Type B pancreatic cell (in vitro differentiated cells): Measurements from ENCODE around the gene GMEB2. TPM values are rescaled to one million over a fixed set of nuclear protein-coding genes. Genes with fewer than 3 reads are reported as not detected.

Experiments used
- DNase-seq: peaks from one replicate; pipeline ENCODE4 v3.0.0; 2021; ENCODE audit warnings: mixed read lengths; ENCODE audit not compliant: unreplicated experiment; ENCODE audit errors: extremely low spot score
- H3K27ac Mint-ChIP-seq: 2 replicates; pipeline ENCODE4 v1.8.0; 2021; ENCODE audit warnings: mild to moderate bottlenecking, mixed read lengths
- H3K27me3 Mint-ChIP-seq: 2 replicates; pipeline ENCODE4 v1.8.0; 2021; ENCODE audit warnings: mixed read lengths
- H3K36me3 Mint-ChIP-seq: 2 replicates; pipeline ENCODE4 v1.8.0; 2021; ENCODE audit warnings: mixed read lengths
- H3K4me1 Mint-ChIP-seq: one replicate; pipeline ENCODE4 v1.8.0; 2021; ENCODE audit warnings: mixed read lengths; ENCODE audit not compliant: unreplicated experiment
- H3K4me3 Mint-ChIP-seq: 2 replicates; pipeline ENCODE4 v1.8.0; 2021; ENCODE audit warnings: mild to moderate bottlenecking, mixed read lengths
- H3K9me3 Mint-ChIP-seq: 2 replicates; pipeline ENCODE4 v1.8.0; 2021; ENCODE audit warnings: mixed read lengths
- total RNA-seq: library from RNA; stranded (reverse); gene quantifications from 2 replicates; pipeline ENCODE4 v1.2.1, GENCODE V29; 2021; ENCODE audit warnings: low replicate concordance
- TF ChIP-seq, protein P1 (sequence below): fragments of 200-600 bp; sonication (generic); conservative IDR thresholded peaks from 2 replicates; pipeline ENCODE4 v1.5.0; 2021; ENCODE audit warnings: antibody characterized with exemption, mild to moderate bottlenecking

Gene GMEB2
- total RNA-seq, 1 donor from 2014 or later, result 13.9 TPM

GRCh38 chr20:63541371-63541770 lies 85.5 kb downstream of the GMEB2 start:
- Mint-ChIP-seq H3K27me3 (peaks cover 3% of the 10 kb centered on the region), H3K27ac (no peak overlapping the region), H3K4me3 (no peak overlapping the region), H3K36me3 (no peaks in the 10 kb centered on the region), H3K9me3 (no peaks in the 10 kb centered on the region), H3K4me1 (peaks cover 5% of the 10 kb centered on the region)
- TF ChIP-seq, protein P1, sequence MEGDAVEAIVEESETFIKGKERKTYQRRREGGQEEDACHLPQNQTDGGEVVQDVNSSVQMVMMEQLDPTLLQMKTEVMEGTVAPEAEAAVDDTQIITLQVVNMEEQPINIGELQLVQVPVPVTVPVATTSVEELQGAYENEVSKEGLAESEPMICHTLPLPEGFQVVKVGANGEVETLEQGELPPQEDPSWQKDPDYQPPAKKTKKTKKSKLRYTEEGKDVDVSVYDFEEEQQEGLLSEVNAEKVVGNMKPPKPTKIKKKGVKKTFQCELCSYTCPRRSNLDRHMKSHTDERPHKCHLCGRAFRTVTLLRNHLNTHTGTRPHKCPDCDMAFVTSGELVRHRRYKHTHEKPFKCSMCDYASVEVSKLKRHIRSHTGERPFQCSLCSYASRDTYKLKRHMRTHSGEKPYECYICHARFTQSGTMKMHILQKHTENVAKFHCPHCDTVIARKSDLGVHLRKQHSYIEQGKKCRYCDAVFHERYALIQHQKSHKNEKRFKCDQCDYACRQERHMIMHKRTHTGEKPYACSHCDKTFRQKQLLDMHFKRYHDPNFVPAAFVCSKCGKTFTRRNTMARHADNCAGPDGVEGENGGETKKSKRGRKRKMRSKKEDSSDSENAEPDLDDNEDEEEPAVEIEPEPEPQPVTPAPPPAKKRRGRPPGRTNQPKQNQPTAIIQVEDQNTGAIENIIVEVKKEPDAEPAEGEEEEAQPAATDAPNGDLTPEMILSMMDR, result no peak
- DNase-seq, result no peak

- DNase-seq, result no peak
- TF ChIP-seq, protein P1, result no peak
- Mint-ChIP-seq H3K27ac (no peak overlapping the region), H3K36me3 (no peaks in the 10 kb centered on the region), H3K27me3 (peaks cover 3% of the 10 kb centered on the region), H3K4me1 (peaks cover 7% of the 10 kb centered on the region), H3K4me3 (no peak overlapping the region), H3K9me3 (no peaks in the 10 kb centered on the region)
Measured at GRCh38 chr20:63540417-63541186, 86.3 kb downstream of the GMEB2 start.

DNA sequence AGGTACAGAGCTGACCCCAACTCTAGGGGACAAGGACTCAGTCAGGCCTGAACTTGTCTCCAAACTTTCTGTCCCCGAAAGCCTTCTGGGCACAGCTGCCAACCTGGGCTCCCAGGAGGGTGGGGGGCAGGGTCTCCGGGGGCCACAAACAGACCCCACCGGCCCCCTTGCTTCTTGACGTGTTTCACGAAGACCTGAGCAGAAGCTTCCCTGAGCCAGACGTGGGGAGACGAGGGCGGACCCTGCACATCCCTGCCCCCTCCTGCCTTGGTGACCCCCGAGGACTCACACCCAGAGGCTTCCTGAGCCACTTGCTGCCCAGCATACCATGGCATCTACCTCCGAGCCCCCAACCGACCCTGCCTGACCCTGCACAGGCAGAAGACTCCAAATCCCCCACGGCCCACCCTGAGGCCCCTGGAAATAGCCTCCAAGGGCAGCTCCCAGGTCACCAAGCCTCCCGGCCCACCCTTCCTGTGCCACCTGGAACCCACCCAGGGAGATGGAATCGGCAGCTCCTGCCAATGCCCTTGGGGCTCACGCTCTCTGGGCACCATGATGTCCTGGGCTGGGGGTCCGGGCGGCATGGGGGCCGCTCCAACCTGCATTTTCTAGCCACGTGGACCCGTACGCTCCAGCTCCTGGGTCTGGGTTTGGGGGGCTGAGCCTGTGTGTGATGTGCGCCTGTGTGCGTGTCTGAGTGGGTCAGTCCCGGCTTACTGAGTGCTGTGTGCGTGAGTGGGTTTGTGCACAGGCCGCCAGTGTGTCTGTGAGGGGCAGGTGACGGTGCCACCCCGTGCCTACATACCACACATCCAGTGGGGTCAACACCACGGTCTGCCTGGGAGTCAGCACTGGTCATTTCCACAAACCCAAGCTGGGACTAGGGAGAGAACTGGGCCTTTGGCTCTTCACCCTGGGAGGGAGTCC lies 87.2 kb downstream of the GMEB2 start:
- Mint-ChIP-seq H3K4me1 (peaks cover 3% of the 10 kb centered on the region), H3K27me3 (no peaks in the 10 kb centered on the region), H3K36me3 (no peaks in the 10 kb centered on the region), H3K4me3 (no peak overlapping the region), H3K9me3 (no peaks in the 10 kb centered on the region), H3K27ac (no peak overlapping the region)
- no peak for DNase-seq
- TF ChIP-seq, protein P1, result no peak

GRCh38 chr20:63539092-63539430 lies 87.8 kb downstream of the GMEB2 start:
- no peaks in the 10 kb centered on the region for H3K27me3 Mint-ChIP-seq
- H3K4me3 Mint-ChIP-seq, result no peak overlapping the region
- H3K4me1 Mint-ChIP-seq, result peaks cover 3% of the 10 kb centered on the region
- no peaks in the 10 kb centered on the region for H3K9me3 Mint-ChIP-seq
- H3K27ac Mint-ChIP-seq, result no peak overlapping the region
- TF ChIP-seq, protein P1, result no peak
- H3K36me3 Mint-ChIP-seq, result no peaks in the 10 kb centered on the region
- DNase-seq, result no peak

DNA sequence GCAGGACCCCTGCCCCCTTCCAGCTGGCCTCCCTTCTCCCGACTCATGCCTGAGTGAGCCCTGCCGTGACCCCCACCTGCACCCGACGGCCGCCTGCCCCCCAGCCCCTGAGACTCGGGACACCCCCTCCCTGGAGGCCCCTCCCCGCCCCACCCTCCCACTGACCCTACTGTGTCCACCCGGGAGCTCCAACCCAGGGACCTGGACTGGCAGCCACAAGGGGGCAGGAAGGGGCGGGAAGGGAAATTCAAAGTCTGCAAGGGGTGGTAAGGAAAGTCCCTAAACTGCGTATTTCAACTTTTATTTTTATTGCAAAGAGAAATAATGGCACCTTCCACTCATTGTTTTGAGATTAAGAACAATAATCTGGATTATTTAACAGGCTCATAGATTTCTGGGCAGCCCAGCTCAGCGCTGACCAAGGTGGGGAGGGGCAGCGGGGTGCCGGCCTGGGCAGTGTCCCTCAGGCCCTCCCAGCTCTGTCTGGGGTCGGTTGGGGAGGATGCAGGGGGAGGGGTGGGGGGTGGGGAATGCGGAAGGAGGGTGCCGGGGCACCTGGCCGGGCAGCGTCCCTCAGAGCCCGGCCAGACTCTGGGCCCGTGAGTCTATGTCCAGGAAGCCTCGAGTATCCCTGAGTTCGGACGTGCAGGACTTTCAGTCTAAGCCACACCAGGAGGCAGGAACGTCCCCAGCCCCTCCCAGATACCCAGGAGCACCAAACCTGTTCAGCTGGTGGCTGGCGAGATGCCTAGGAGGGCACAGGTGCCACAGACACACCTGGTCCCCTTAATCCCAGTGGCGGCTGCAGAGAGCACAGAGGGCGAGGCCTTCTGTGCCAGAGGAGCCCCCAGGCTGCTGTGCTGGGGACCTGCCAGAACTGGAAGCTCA lies 88.5 kb downstream of the GMEB2 start:
- DNase-seq, result no peak

More for the DNA sequence above, 88.5 kb downstream of the GMEB2 start:
- Mint-ChIP-seq H3K27ac (no peak overlapping the region), H3K9me3 (no peaks in the 10 kb centered on the region), H3K4me1 (peaks cover 3% of the 10 kb centered on the region), H3K4me3 (peak overlapping the region; percentile 41), H3K36me3 (no peaks in the 10 kb centered on the region), H3K27me3 (no peaks in the 10 kb centered on the region)
- TF ChIP-seq, protein P1, result peak; percentile 63
